HG02588 (cell line): Measurements from ENCODE around the gene MATR3.
"Not testable (repeated sequence)": the region's sequence is repeated elsewhere in the genome, so short reads cannot be mapped to it uniquely, and the experiment has no call there.

Experiments used
- ATAC-seq: cut with Tn5 transposase; IDR thresholded peaks from one replicate; pipeline ENCODE4 v1.9.1; 2021; ENCODE audit warnings: mild to moderate bottlenecking, moderate library complexity; ENCODE audit not compliant: unreplicated experiment

The MATR3 gene

DNA sequence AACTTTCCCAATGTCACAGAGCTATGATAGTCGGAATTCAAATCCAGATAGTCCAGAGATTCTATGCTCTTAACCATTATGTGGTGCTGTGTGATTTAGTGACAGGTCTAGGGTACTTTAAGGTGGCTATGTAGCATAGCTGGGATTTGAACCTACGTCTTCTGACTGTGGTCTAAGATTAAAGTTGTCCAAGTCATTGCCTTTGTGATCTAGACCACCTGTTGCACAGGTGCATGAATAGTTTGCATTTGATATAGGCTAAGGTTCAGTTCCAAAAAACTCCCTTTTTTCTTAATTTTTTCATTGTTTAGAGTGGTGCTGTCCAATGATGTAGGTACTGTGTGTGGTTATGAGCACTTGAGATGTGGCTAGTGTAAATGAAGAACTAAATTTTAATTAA, 50.6 kb downstream of the MATR3 start:
- no peak for ATAC-seq

DNA sequence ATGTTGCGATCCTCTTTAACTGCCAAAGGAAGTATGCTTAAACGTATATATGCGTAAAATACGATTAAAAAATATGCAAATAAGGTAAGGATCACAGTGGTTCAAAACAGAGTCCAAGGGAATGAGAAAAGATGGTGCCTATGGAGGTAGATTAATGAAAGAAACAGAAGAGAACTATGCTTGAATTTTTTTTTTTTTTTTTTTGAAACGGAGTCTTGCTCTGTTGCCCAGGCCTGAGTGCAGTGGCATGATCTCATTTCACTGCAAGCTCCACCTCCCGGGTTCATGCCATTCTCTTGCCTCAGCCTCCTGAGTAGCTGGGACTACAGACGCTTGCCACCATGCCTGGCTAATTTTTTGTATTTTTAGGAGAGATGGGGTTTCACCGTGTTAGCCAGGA, 51.9 kb downstream of the MATR3 start:
- not testable (repeated sequence) for ATAC-seq

DNA sequence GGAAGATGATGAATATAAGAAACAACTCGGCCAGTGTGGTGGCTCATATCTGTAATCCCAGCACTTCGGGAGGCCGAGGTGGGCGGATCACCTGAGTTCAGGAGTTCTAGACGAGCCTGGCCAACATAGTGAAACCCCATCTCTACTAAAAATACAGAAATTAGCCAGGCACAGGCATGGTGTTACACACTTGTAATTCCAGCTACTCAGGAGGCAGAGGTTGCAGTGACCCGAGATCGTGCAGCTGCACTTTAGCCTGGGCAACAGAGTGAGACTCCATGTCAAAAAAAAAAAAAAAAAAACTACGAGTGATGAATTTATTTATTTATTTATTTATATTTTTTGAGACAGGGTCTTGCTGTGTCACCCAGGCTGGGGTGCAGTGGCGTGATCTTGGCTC, 54.3 kb downstream of the MATR3 start:
- not testable (repeated sequence) for ATAC-seq

DNA sequence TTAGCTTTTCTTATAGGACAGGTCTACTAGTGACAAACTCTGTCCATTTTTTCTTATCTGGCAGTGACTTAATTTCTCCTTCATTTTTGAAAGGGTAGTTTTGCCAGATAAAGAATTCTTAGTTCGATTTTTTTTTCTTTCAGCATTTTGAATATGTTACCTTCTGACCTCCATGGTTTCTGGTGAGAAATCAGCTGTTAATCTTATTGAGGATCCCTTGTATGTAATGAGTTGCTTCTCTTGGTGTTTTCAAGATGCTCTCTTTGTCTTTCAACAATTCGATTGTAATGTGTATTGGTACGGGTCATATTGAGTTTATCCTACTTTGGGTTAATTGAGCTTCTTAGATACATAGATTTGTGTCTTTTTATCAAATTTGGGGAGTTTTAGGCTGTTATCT, 60.6 kb downstream of the MATR3 start:
- ATAC-seq = no peak

DNA sequence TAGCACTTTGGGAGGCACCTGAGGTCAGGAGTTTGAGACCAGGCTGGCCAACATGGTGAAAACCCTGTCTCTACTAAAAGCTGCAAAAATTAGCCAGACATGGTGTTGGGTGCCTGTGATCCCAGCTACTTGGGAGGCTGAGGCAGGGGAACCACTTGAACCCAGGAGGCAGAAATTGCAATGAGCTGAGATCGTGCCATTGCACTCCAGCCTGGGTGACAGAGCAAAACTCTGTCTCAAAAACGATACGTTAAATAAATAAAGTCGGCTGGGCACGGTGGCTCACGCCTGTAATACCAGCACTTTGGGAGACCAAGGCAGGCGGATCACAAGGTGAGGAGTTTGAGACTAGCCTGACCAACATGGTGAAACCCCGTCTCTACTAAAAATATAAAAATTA, 62.4 kb downstream of the MATR3 start:
- ATAC-seq = not testable (repeated sequence)

DNA sequence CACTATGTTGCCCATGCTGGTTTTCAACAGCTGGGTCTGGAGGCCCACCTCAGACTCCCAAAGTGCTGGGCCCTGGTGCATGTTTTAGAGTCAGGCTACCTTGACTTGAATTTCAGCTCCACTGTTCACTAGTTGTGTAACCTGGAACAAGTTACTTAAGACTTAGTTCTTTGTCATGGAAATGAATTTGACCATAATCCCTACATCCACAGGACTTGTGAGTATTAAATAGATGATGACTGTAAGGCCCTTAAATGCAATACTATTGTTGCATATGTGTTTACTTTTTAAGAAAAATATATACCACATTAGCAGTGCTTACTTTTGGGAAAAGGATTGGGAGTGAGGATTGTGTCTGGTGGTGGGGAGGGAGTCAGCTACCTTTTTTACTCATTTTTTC, 64.5 kb downstream of the MATR3 start:
- no peak for ATAC-seq

DNA sequence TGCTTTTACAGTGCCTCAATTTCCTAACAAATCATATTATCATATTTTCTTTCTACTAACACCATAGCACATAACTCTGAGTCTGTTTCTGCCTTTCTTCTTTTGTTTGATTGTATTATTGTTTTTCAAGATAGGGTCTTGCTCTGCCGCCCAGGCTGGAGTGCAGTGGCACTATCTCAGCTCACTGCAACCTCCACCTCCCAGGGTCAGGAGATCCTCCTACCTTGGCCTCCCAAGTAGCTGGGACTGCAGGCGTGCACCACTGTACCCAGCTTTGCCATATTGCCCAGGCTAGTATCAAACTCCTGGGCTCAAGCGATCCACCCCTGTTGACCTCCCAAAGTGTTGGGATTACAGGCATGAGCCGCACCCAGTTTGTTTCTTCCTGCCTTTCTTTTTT, 66.8 kb downstream of the MATR3 start:
- ATAC-seq = no peak

DNA sequence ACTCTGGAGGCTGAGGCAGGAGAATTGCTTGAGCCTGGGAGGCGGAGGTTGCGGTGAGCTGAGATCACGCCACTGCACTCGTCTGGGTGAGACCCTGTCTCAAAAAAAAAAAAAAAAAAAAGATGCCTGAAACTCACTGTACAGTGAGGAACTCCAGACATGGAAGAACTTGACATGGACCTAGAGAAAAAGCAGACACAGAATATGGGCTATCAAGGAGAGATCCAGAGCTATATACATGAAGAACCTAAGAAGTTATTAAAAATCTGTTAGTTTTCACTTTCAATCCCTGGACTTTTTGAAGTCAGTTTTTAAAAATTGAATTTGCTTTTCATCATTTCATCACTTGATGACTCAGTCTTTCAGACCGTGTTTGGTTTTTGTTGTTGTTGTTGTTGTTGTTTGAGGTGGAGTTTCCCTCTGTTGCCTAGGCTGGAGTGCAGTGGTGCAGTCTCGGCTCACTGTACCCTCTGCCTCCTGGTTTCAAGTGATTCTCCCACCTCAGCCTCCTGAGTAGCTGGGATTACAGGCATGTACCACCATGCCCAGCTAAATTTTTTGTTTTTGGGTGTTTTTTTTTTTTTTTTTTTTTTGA, 68.4 kb downstream of the MATR3 start:
- ATAC-seq = no peak

DNA sequence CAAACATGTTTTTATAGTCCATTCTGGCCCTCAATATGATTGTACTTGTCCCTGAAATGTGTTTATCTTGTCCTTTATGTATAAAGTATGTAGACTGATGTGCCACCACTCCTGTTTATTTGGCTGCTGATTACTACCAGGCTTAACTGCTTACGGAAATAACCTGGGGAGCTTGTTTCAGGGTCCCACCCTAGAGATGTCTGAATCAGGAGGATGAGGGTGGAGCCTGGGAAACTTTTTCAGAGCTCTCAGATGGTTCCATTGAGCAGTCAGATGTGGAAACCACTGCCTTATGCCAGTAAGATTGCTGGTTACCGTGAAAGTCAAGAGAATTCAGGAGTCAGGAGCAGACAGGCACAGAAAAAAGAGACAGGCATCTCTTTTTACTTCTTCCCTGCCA, 70.4 kb downstream of the MATR3 start:
- ATAC-seq = no peak

DNA sequence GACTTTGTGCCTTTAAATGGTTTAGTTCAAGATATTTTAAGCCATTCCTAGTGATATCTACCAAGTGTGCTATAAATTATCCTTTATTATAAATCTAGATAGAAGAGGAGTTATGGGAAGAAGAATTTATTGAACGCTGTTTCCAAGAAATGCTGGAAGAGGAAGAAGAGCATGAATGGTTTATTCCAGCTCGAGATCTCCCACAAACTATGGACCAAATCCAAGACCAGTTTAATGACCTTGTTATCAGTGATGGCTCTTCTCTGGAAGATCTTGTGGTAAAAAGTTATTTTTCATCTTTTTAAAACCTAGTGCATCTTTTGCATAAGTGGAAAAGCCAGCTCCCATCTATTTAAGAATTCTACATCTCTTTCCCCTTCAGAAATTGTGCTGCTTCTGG, 70.9 kb downstream of the MATR3 start:
- no peak for ATAC-seq

DNA sequence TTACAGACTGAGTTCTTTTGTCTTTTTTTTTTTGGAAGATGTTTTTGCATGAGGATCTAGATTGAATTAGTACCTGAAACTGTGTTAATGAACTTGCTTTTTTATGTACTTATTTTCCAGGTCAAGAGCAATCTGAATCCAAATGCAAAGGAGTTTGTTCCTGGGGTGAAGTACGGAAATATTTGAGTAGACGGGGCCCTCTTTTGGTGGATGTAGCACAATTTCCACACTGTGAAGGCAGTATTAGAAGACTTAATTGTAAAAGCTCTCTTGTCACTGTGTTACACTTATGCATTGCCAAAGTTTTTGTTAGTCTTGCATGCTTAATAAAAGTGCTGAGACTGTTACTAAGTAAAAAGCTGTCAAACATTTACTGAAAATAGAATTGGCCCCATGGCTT, 75.1 kb downstream of the MATR3 start:
- ATAC-seq = no peak

DNA sequence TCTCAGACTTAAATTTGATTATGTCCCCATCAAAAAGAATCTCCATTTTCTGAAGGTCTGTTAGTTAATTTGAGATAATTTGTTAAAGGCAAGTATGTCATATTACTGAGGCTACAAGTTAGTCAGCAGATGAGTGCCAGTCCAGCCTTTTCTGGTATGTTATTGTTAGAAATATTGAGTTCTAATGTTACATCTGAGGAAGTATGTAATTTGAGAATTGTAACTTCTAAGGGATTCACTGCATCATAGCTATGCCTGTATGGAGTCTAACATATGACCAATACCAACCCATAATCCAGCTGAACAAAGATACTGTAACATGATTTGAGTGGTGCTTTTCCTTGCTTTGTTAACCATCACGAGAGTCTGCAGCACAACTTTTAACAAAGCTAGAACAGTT, 75.6 kb downstream of the MATR3 start:
- no peak for ATAC-seq

DNA sequence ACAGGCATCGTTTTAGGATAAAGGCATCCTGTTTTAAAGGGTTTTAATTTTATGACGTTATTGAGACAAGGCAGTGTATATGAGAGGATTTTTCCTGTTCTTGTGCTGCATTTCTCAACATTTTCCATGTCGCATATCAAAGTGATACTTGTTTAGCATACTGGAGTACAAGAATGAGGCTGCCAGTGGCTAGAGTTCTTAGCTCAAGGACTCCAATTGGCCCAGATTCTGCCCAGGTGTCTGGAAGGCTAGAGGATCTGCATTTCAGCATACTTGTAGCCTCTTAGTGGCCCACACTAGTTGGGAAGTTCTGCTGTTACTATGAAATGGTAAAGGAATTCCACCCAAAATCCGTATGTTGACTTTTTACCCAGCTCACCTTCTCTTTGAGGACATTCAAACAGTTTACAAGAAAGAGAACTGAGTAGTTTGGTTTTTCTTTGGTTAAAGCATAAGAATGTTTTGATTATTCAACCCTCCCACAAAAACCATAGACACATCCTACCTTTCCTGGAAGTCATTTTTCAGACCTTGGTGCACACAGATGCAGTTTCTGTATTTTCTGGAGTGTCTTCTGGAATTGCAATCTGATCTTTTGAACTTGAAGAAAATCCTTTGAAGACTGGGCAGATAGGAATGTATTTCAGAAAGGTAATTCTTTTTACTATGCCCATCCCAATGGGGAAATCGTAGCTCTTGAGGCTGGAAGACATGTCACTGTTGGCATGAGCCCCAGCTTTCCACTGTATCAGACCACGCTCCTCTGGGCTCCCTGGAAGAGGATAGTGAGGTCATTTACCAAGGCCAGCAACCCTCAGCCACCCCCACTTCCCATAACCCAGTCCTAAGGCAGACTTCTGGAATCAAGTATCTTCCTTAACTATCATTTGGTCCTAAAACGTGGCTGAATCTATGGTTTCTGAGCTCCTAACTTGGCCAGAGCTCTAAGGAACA, 78.2 kb downstream of the MATR3 start:
- no peak for ATAC-seq

DNA sequence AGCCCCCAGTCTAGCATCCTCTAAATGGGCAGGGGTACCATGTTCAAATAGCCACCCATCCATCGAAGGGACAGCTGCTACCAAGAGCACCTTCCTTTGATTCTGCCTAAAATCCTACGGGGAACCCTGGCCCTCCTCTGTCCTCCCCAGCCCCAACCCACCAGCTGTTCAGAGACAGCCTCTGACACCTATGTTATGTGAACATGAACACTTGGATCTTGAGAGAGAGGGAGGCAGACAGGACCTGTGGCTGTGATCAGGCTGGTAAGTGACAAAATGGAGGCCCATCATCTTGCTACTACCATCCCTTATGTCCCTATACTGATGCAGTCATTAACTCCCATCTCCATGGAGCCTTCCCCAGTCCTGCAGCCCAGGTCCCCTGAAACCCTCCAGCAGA, 81.4 kb downstream of the MATR3 start:
- no peak for ATAC-seq

DNA sequence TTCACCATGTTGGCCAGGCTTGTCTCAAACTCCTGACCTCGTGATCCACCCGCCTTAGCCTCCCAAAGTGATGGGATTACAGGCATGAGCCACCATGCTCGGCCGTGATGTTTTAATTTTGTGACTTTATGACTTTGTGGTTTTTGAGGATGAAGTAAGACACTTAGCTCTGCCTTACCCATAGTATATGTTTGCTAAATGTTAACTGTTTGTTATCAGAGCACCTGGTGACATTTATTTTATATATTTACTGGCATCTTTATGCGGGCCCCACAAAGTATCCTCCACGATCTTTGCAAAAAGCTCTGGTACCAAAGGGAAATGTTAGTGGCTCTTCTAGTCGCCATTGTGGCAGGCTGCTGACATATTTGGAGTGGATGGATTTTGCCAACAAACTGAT, 82.8 kb downstream of the MATR3 start:
- no peak for ATAC-seq

DNA sequence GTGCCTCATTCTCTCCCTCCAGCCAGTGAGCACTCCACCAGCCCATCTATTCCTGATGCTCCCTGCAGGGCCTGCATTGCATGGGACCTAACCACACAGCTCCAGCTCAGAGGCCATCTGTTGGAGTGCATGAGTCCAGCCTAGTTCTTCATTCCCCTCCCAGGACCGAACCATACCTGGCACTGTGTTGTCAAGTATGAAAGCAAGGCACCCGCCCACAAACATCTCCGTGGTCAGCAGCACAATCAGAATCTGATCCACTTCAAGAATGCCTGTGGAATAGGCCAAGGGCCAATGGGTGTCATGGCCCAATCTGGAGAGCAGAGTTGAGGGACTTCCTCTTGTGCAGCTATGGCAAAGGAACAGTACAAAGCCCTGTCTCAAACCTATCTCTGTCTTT, 83.7 kb downstream of the MATR3 start:
- no peak for ATAC-seq

DNA sequence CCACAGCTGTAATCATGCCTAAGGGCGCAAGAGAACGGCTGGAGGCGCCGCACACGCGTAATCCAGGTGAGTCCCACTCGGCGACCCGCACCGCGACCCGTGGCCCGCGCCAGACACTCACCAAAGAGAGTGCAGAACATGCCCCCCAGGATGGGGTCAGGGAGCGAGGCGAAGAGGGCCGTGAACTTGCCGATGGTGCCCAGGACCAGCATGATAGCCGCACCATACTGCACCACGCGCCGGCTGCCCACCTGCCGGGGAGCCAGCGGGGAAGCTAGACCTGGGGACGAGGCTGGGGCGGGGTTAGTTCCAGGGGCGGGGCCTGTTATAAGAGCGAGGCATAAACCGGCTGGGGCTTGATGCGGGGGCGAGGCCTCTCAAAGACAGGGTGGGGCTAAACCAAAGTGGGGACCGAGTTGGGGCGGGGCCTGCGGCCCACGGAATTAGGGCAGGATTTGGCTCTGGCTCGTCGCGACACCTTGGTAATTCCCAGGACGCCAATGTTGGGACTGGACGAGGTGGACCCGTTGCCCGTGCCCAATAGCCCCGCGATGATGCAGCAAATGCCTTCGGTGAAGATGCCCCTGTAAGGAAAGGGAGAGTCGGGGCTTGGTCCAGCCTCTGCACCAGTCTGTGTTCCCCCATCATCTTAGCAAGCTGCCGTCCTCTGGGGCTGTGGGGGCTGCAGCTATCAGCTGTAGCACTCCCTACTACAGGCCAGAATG, 84.7 kb downstream of the MATR3 start:
- ATAC-seq = no peak

DNA sequence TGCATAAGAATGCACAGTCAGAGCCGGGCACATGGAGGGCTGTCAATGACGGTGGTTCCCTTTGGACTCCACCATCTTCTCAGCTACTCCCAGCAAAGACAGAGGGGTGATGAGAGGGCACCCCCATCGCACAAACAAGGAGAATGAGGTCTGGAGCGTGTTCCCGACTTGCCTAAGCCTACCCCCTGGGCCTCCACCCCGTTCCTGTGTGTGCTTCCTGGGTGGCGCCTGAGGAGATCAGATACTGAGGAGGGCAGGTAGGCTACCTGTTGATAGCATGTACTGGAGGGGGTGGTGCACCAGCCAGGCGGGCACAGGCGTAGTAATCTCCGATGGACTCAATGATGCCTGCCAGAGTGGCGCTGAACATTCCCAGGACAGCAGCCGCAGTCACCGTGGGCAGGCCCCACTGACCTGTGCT, 85.4 kb downstream of the MATR3 start:
- ATAC-seq = no peak

DNA sequence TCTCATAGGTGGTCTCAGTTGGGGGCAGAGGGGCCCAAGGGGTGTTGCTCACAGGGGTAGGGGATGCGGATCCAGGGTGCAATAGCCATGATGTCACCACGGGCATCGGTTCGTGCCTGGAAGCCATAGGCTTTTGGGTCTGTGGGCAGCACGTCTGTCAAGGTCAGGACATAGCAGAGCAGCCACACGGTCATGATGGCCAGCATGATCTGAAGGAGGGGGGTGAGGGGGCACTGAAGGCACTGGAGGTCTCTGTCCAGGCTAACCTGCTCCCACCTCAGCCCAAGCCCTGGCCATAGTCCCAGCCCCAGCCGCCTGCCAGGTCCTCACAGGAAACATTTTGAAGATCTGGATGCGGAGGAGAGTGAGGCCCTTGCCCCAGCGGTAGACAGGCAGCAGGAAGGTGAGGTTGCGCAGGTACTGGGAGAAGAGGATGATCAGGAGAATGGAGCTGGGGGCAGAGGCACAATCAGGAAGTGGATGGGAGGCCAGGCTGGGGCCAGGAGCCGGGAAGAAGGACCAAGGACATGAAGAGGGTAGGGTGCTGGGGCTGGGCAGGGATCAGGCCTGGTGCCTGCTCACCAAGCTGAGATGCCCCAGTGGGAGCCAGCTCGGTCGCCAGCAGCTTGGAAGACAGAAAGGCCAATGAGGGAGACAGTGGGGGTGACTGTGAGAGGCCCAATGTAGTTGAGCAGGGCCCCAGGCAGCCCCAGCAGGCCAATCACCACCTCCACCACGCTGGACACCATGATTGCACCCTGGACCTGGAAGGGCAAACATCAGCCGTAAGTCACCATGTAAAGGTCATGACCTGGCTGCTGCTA, 86.3 kb downstream of the MATR3 start:
- ATAC-seq = no peak
